ENCODE data around the gene MAST4. TPM values are rescaled to one million over a fixed set of nuclear protein-coding genes. Genes with fewer than 3 reads are reported as not detected.

MAST4 gene
- total and polyA plus RNA-seq, 2 of the 8 experiments (the other 6 are each of a cell fraction or from before 2014, with no cell fraction given), result 1.5 to 2.6 TPM

GRCh38 chr5:67066815-67067214, 470.6 kb downstream of the MAST4 start:
- Histone ChIP-seq H3K23ac (ENCODE audit: insufficient read length) (no peak overlapping the region), H3K9ac (replicated peaks in 1 of 4; ENCODE audit: extremely low read depth in 1 of 4, low read depth in 3 of 4, low read length in 3 of 4) (no peak overlapping the region), H3K4me2 (ENCODE audit: insufficient read depth in 1 of 2, low read depth in 2 of 2, low read length in 2 of 2) (no peak overlapping the region), H3K4me1 (replicated peaks in 1 of 4; ENCODE audit: control insufficient read depth in 3 of 4, insufficient read depth in 4 of 4, low read length in 3 of 4) (peaks cover 0 to 10% (median 5%) of the 10 kb centered on the region in 4 experiments; a peak in 2 of 7 replicates), H3K36me3 (ENCODE audit: control insufficient read depth in 2 of 4, insufficient read depth in 4 of 4, low read length in 3 of 4) (no peaks in the 10 kb centered on the region), H4K8ac (ENCODE audit: extremely low read depth, insufficient read depth, low read length) (no peak overlapping the region), H3K79me1 (ENCODE audit: low read depth, low read length) (no peaks in the 10 kb centered on the region), H3K18ac (ENCODE audit: extremely low read depth, low read length) (no peak overlapping the region), H3K4ac (replicated peaks; ENCODE audit: insufficient read length, low read depth, low read length) (no peak overlapping the region), H3K56ac (replicated peaks; ENCODE audit: insufficient read length, low read depth, low read length) (no peak overlapping the region), H3K14ac (ENCODE audit: insufficient read length) (no peak overlapping the region), H2BK5ac (ENCODE audit: low read depth, low read length) (no peak overlapping the region), H3K79me2 (ENCODE audit: control insufficient read depth in 1 of 2, insufficient read depth in 2 of 2, low read length in 2 of 2) (no peaks in the 10 kb centered on the region), H2BK120ac (replicated peaks; ENCODE audit: low read depth, low read length) (no peak overlapping the region), H2AFZ (ENCODE audit: low read length) (no peak overlapping the region), H2AK5ac (ENCODE audit: low read depth, low read length) (no peak overlapping the region), H3K27ac (ENCODE audit: low read depth, low read length) (no peak overlapping the region), H2BK20ac (ENCODE audit: low read length) (no peak overlapping the region), H3K4me3 (ENCODE audit: extremely low read depth in 1 of 4, insufficient read depth in 2 of 4, low read depth in 3 of 4, low read length in 4 of 4) (no peak overlapping the region), H3K27me3 (replicated peaks in 1 of 4; ENCODE audit: control insufficient read depth in 3 of 4, extremely low read depth in 1 of 4, insufficient read depth in 3 of 4, low read length in 3 of 4) (no peaks in the 10 kb centered on the region), H2BK15ac (ENCODE audit: low read length) (no peak overlapping the region), H2BK12ac (ENCODE audit: low read depth, low read length) (no peak overlapping the region), H3K9me3 (ENCODE audit: insufficient read depth in 2 of 2, low read depth in 1 of 2, low read length in 1 of 2) (no peaks in the 10 kb centered on the region), H3K23me2 (ENCODE audit: low read depth, low read length) (no peaks in the 10 kb centered on the region), H4K5ac (ENCODE audit: insufficient read length, low read depth, low read length) (no peak overlapping the region), H4K20me1 (replicated peaks in 1 of 2; ENCODE audit: control insufficient read depth in 1 of 2, insufficient read depth in 2 of 2, low read length in 2 of 2) (no peaks in the 10 kb centered on the region), H4K91ac (replicated peaks; ENCODE audit: insufficient read length, low read length) (no peak overlapping the region)
- ChIA-PET CTCF (ENCODE audit: partially characterized antibody) (no interaction called here), POLR2A (ENCODE audit: partially characterized antibody) (no interaction called here)
- FAIRE-seq, result no peak
- TF ChIP-seq, protein P1, sequence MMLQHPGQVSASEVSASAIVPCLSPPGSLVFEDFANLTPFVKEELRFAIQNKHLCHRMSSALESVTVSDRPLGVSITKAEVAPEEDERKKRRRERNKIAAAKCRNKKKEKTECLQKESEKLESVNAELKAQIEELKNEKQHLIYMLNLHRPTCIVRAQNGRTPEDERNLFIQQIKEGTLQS (IDR thresholded peaks at IDR 0.05; ENCODE audit: insufficient read depth, low read depth, low read length), result no peak
- TF ChIP-seq SIRT6 (IDR thresholded peaks at IDR 0.05; ENCODE audit: low read length) (no peak), KDM5A (IDR thresholded peaks at IDR 0.05; ENCODE audit: low read length) (no peak), GABPA (IDR thresholded peaks at IDR 0.05; ENCODE audit: borderline replicate concordance, insufficient read depth, low read length) (no peak), E2F6 (IDR thresholded peaks at IDR 0.05) (no peak)
- DNase-seq (ENCODE audit: low read depth in 1 of 2, low spot score in 2 of 2), result no peak
- WGBS, 2 experiments (ENCODE audit: extremely low coverage in 1 of 2, insufficient coverage in 1 of 2, insufficient read length in 1 of 2, insufficient replicate concordance in 2 of 2, low coverage in 1 of 2, low lambda C conversion rate in 2 of 2, missing lambda C conversion rate in 1 of 2), result 86% methylated on average over 1 of the region's 1 CpG; no CpG with 5 or more reads in 1 of the 2 experiments

All from H1 (cell line).